OCI-LY3 (cell line): ENCODE results near the gene CUX1.

ENCODE experiments used
- H2AFZ ChIP-seq: fragments of 200-600, 300-600 bp; shearing (Covaris generic); 2 replicates; pipeline ENCODE4 v1.6.0; 2014; ENCODE audit warnings: antibody characterized with exemption, low read depth, low read length
- H3K27ac ChIP-seq: fragments of 200-600, 300-600 bp; sonication (generic); 2 replicates; pipeline ENCODE4 v1.5.1; 2014; ENCODE audit warnings: mild to moderate bottlenecking, low read length, moderate library complexity, mixed read lengths
- H3K27me3 ChIP-seq: fragments of 200-600, 300-600 bp; sonication (generic); 2 replicates; pipeline ENCODE4 v1.6.1; 2014; ENCODE audit warnings: low read depth, low read length, mixed read lengths
- H3K36me3 ChIP-seq: fragments of 200-600, 300-600 bp; sonication (generic); replicated peaks from 2 replicates; pipeline ENCODE3; 2014; ENCODE audit warnings: low read depth, low read length, mixed read lengths
- H3K4me1 ChIP-seq: fragments of 300-600, 200-600 bp; sonication (generic); 2 replicates; pipeline ENCODE4 v1.6.1; 2014; ENCODE audit warnings: low read length, mixed read lengths
- H3K4me2 ChIP-seq: fragments of 200-600, 300-600 bp; sonication (generic); 2 replicates; pipeline ENCODE4 v1.6.1; 2014; ENCODE audit warnings: low read length, mixed read lengths
- H3K4me3 ChIP-seq: fragments of 300-600, 200-600 bp; sonication (generic); 2 replicates; pipeline ENCODE4 v1.5.1; 2014; ENCODE audit warnings: antibody characterized with exemption, mild to moderate bottlenecking, low read length, moderate library complexity
- H3K79me2 ChIP-seq: fragments of 300-600, 200-600 bp; shearing (Covaris generic); 2 replicates; pipeline ENCODE4 v1.6.1; 2014; ENCODE audit warnings: mild to moderate bottlenecking, low read length, mixed read lengths
- H3K9ac ChIP-seq: fragments of 300-600, 200-600 bp; shearing (Covaris generic); 2 replicates; pipeline ENCODE4 v1.6.0; 2014; ENCODE audit warnings: mild to moderate bottlenecking, low read length, moderate library complexity
- H3K9me3 ChIP-seq: fragments of 200-600, 300-600 bp; shearing (Covaris generic); 2 replicates; pipeline ENCODE4 v1.6.1; 2014; ENCODE audit warnings: low read length, mixed read lengths; ENCODE audit not compliant: insufficient read depth
- H4K20me1 ChIP-seq: fragments of 200-600, 300-600 bp; sonication (generic); 2 replicates; pipeline ENCODE4 v1.6.1; 2016; ENCODE audit warnings: low read length, mixed read lengths; ENCODE audit not compliant: insufficient read depth
- CTCF ChIP-seq: fragments of 200-600, 300-600 bp; sonication (generic); IDR thresholded peaks from 2 replicates; pipeline ENCODE4 v1.5.1; 2014; ENCODE audit warnings: antibody characterized with exemption, low read length, low read depth
- EZH2phosphoT487 ChIP-seq: fragments of 200-600 bp; shearing (Covaris generic); IDR thresholded peaks from 2 replicates; pipeline ENCODE4 v1.6.1; 2018; ENCODE audit warnings: antibody characterized with exemption, mixed run types, low read depth

CUX1 gene

GRCh38 chr7:102282465-102283362, 465.3 kb downstream of the CUX1 start:
- H4K20me1 ChIP-seq = 0 out of 2 replicates have a peak, but pooled peaks cover under 1% of the 10 kb centered on the region
- H3K79me2 ChIP-seq = no peaks in the 10 kb centered on the region
- peaks cover 42% of the 10 kb centered on the region for H3K4me1 ChIP-seq
- no peak overlapping the region for H3K9ac ChIP-seq
- peaks cover 19% of the 10 kb centered on the region for H3K27me3 ChIP-seq
- no peak overlapping the region for H3K4me3 ChIP-seq
- H3K9me3 ChIP-seq = no peaks in the 10 kb centered on the region
- no peaks in the 10 kb centered on the region for H3K36me3 ChIP-seq
- no peak overlapping the region for H2AFZ ChIP-seq
- H3K27ac ChIP-seq = no peak overlapping the region
- H3K4me2 ChIP-seq = no peak overlapping the region
- TF ChIP-seq CTCF (no peak), EZH2phosphoT487 (no peak)

- peak overlapping the region; percentile 95 for H3K4me3 ChIP-seq
- peaks cover 19% of the 10 kb centered on the region for H3K27me3 ChIP-seq
- H3K4me2 ChIP-seq = peak overlapping the region; percentile 92
- H3K36me3 ChIP-seq = no peaks in the 10 kb centered on the region
- peaks cover 51% of the 10 kb centered on the region for H3K4me1 ChIP-seq
- H4K20me1 ChIP-seq = peaks cover 10% of the 10 kb centered on the region
- H3K9me3 ChIP-seq = no peaks in the 10 kb centered on the region
- no peak overlapping the region for H3K9ac ChIP-seq
- no peak overlapping the region for H3K27ac ChIP-seq
- TF ChIP-seq CTCF = no peak
- no peak for TF ChIP-seq EZH2phosphoT487
- no peak overlapping the region for H2AFZ ChIP-seq
- no peaks in the 10 kb centered on the region; the same call in 1 of the 2 replicates for H3K79me2 ChIP-seq
Measured at GRCh38 chr7:102283477-102284189, 466.2 kb downstream of the CUX1 start.

GRCh38 chr7:102284399-102284798, 467.0 kb downstream of the CUX1 start:
- H3K79me2 ChIP-seq = no peaks in the 10 kb centered on the region; the same call in 1 of the 2 replicates
- no peak overlapping the region for H2AFZ ChIP-seq
- peak overlapping the region; percentile 95 for H3K4me3 ChIP-seq
- no peak overlapping the region for H3K27ac ChIP-seq
- H3K9me3 ChIP-seq = no peaks in the 10 kb centered on the region
- H3K4me2 ChIP-seq = peak overlapping the region; percentile 92
- no peak for TF ChIP-seq EZH2phosphoT487
- no peak for TF ChIP-seq CTCF
- 0 out of 2 replicates have a peak overlapping the region, but pooled peaks have one; percentile 0 for H3K9ac ChIP-seq
- H3K36me3 ChIP-seq = no peaks in the 10 kb centered on the region
- peaks cover 17% of the 10 kb centered on the region for H4K20me1 ChIP-seq
- peaks cover 51% of the 10 kb centered on the region for H3K4me1 ChIP-seq
- H3K27me3 ChIP-seq = peaks cover 19% of the 10 kb centered on the region
